Astrocyte (in vitro differentiated cells and primary cell): Measurements from ENCODE around the gene CTNNA3.

ENCODE experiments used
- EZH2 ChIP-seq: IDR thresholded peaks from 2 replicates; pipeline ENCODE4 v1.6.1; 2012; ENCODE audit warnings: mild to moderate bottlenecking, low read length, inconsistent platforms; ENCODE audit not compliant: insufficient read depth
- TF ChIP-seq, protein P1 (sequence below): IDR thresholded peaks from 2 replicates; pipeline ENCODE4 v1.5.1; 2011; ENCODE audit warnings: low read depth, mild to moderate bottlenecking, inconsistent platforms, low read length, moderate library complexity; ENCODE audit not compliant: insufficient read depth

GRCh38 chr10:66925896-66926715 is 769.9 kb downstream of the CTNNA3 start, which contains the start of gene LRRTM3:
- TF ChIP-seq, protein P1, sequence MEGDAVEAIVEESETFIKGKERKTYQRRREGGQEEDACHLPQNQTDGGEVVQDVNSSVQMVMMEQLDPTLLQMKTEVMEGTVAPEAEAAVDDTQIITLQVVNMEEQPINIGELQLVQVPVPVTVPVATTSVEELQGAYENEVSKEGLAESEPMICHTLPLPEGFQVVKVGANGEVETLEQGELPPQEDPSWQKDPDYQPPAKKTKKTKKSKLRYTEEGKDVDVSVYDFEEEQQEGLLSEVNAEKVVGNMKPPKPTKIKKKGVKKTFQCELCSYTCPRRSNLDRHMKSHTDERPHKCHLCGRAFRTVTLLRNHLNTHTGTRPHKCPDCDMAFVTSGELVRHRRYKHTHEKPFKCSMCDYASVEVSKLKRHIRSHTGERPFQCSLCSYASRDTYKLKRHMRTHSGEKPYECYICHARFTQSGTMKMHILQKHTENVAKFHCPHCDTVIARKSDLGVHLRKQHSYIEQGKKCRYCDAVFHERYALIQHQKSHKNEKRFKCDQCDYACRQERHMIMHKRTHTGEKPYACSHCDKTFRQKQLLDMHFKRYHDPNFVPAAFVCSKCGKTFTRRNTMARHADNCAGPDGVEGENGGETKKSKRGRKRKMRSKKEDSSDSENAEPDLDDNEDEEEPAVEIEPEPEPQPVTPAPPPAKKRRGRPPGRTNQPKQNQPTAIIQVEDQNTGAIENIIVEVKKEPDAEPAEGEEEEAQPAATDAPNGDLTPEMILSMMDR = peak; percentile 83
- no peak for TF ChIP-seq EZH2
